AML-193 (cell line): Measurements from ENCODE around the gene ZNF792.
"Not testable (repeated sequence)": the region's sequence is repeated elsewhere in the genome, so short reads cannot be mapped to it uniquely, and the experiment has no call there.

Experiments used
- DNase-seq, 2 experiments: peaks; one replicate each; lab custom pipeline; 2025; lab: John Stamatoyannopoulos, UW

Gene ZNF792

DNA sequence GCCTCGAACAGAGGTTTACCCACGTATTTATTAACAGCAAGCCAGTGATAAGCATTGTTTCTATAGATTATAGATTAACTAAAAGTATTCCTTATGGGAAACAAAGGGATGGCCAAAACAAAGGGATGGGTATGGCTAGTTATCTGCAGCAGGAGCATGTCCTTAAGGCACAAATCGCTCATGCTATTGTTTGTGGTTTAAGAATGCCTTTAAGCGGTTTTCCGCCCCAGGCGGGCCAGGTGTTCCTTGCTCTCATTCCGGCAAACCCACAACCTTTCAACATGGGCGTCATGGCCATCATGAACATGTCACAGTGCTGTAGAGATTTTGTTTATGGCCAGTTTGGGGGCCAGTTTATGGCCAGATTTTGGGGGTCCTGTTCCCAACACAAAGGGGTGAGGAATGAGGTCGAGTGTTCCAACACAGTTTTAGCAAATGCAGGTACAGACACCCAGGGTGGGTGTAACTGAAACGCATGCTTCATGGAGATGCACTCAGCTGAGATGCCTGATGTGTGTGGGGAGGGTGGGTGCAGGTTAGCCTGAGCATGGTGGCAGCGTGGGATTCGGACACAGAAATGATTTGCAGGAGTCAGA, 6.3 kb upstream of the ZNF792 start:
- not testable (repeated sequence) for DNase-seq

DNA sequence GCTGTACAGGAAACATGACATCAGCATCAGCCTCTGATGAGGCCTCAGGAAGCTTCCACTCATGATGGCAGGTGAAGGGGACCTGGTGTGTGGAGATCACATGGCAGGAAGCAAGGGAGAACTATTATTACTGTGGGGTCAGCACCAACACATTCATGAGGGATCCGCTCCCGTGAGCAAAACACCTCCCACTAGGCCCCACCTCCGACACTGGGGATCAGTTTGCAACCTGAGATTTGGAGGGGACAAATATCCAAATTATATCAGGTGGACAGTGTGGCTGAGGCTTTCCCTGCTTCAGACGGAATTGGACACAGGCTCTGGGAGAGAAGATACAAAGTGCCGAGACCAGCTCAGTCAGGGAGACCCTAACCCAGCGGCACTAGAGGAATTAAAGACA, 5.7 kb upstream of the ZNF792 start:
- no peak for DNase-seq

DNA sequence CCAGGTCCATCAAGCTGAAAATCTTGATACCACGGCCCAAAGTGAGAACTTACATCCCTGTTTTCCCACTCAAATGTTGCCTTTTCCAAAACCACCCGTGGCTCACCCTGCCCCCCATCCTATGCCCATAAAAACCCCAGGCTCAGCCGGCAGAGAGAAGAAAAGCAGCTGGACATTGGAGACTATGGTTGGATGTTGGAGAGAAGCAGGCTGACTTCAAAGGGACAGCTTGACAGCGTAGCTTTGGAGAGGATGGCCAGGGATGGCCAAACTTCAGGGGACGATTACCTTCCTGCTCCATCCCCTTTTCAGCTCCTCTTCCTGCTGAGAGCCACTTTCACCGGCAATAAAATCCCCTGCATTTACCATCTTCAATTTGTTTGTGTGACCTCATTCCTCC, 3.5 kb upstream of the ZNF792 start:
- no peak for DNase-seq

DNA sequence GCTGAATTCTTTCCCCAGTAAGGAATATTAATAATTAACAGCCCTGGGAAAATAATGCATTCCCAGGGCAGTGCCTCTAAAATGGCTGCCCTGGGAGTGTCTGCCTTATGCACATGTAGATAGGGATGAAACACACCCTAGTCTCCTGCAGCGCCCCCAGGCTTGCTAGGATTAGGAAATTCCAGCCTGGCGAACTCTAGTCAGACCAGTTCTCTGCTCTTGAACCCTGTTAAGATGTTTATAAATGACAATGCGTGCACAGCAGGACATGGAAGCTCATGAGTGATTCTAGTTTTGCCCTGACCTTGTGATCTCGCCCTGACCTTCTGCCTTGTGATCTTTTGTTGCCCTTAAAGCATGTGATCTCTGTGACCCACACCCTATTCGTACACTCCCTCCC, 1.5 kb upstream of the ZNF792 start:
- not testable (repeated sequence) for DNase-seq

DNA sequence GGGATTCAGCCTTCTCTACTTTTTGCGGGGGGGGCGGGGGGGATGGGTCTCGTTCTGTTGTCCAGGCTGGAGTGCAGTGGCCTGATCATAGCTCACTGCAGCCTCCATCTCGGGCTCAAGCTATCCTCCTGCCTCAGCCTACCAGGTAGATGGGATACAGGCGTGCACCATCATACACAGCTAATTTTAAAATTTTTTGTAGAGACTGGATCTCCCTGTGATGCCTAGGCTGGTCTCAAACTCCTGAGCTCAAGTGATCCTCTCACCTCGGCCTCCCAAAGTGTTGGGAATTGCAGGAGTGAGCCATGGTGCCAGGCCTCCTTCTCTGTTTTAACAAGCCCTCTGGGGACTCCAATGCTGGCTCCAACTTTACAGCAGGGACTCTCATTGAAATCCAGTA, 569 bp upstream of the ZNF792 start:
- DNase-seq, result no peak

DNA sequence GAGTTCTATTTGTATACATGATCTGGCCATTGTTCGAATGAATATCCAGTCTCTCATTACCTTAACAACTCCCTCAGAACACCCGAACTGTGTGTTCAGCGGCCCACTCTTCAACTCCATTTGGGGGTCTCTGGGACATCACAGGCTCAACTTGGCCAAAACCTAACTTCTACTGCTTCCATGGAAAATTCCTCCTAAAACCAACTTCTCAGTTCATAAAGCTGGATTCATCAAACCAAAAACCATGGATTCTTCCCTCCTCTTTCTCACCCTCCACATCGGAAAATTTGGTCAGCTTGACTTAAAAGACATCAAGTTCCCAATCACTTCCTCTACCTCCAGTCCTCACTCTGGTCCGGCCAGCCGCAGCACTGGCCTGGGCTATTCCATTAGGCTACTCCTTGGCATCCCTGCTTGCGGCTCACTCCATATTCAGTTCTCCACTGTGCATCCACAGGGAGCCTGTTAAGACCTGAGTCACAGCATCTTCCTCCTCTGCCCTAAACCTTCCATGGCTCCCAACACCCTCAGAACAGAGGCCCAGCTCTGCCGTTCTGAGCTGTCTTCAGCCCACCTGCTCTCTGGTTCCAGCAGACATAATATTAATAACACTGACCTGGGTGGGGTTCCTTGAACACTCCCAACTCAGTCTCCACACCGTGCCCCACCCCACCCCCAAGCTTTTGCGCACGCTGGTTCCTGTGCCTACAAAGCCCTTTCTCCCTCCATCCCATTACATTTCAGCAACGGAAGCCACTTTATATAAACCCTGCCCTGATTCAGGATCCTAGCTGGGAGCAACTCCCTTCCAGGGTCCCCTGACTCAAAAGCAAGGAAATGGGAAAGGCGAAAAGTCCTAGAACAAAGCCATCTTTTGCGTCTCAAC, 1.1 kb downstream of the ZNF792 start:
- no peak for DNase-seq

DNA sequence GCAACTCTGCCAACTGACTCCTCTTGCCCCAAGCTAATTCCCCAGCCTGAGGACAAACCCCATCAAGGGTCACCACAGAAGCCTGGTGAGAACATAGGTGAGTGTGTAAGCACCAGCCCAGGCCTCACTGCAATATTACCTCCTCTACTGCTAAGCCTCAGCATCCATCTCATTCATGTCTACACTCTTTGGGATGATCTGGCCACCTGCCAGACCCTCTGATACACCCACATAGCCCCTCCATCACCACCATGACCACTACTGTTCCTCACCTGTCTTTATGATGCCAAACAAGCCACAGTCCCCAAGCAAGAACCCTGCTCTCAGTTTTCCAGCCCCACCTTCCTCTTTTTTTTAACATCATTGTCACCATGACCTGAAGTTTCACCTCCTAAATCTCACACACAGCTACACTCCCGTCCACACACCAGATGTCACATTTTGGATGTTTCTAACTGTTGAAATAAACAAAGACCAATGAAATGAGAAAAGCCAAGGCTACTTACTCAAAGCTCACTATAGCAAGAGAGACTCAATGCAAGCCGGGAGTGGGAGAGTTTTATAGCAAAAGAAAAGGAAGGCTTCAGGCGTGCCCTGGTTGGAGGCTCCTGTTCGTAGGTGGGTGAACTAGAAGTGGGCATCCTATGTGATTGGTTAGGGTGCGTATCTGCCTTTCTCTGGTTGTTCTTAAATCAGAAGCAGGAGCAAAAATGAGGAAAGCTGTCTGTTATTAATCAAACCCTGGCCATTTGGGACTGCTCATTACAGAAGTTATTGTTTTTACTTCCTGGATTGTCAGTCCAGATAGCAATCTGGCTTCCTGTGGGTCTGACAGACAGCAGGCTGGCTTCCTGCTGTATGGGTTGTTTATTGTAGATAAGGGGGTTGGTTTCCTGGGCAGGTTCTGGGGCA, 2.0 kb downstream of the ZNF792 start:
- DNase-seq, result peak; percentile 7 to 23

DNA sequence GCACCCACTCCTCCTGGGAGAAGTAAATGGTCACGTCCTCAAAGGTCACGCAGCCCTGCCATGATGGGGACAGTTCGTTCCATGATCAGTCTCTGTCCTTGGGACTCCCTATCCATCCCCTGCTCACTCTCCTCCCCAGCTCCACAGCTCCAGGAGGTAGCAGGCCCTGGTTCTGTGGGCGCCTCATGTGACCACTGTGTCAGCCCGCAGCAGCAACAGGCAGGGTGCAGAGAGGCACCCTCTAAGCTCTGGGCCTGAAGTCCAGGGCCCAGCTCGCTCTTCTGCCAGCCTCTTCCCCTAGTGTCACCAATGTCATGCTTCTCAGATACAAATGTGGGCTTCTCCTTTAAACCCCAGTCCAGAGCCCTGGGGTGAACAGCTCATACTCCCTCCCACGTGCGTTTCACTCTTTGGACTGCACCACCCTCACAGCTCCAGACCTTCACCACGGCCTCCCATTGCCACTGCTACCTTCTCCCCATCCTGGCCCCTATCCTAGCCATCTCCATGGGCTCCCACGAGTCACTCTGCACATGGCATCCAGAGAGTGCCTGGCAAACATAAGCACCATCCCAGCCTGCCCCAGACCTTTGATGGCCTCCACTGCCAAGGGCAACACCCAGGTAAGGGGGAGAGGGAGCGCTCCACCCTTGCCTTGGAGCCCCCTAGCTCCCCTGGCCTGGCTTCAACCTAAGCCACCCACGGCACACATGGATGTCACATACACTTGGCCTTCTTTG, 2.9 kb downstream of the ZNF792 start:
- DNase-seq, result no peak

DNA sequence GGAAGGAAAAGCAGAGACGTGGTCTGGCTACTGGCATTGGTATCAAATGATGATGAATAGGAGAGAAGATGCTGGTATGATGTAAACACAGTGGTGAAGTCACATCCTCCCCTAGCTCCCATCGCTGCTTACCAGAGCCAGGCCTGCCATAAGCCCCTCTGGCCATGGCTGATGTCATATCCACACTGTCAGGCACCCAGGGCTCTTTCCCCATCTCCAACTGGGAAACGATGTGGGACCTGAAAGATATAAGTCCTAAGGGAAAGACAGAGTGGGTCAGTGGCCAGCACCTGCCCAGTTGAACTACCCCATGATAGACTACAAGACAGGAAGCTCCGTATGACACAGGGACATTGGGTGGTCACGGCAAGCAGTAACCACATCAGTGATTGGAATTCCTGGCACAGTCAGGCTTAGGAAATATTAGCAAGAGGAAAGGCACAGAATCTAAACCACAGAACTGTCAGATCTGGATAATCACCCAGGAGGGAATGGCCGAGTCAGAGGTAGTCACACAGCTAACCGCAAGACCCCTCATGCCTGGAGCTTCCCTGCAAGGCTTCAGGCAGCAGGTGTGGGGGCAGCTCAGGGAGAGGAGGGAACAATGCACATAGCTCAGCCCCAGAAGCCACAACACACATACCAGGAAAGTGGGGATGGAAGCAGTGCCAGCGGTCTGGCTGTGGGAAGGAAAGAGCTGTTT, 3.8 kb downstream of the ZNF792 start:
- no peak for DNase-seq

DNA sequence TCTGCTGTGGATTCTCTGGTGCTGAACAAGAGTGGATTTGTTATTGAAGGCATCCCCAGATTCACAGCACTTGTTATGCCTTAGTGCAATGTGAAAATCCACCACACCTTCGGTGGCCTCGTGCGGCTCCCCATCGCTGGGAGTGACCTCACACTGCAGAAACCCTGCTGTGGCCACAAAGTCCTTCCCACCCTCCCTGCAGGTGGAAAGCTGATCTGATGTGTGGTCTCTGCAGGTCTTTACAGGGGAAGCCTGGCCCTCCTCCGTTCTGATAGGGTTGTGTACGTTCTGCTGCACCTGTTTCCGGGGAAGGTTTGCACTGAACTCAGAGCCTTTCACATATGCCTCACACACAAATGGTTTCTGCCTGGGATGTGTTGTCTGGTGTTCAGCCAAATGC, 5.0 kb downstream of the ZNF792 start:
- no peak for DNase-seq

DNA sequence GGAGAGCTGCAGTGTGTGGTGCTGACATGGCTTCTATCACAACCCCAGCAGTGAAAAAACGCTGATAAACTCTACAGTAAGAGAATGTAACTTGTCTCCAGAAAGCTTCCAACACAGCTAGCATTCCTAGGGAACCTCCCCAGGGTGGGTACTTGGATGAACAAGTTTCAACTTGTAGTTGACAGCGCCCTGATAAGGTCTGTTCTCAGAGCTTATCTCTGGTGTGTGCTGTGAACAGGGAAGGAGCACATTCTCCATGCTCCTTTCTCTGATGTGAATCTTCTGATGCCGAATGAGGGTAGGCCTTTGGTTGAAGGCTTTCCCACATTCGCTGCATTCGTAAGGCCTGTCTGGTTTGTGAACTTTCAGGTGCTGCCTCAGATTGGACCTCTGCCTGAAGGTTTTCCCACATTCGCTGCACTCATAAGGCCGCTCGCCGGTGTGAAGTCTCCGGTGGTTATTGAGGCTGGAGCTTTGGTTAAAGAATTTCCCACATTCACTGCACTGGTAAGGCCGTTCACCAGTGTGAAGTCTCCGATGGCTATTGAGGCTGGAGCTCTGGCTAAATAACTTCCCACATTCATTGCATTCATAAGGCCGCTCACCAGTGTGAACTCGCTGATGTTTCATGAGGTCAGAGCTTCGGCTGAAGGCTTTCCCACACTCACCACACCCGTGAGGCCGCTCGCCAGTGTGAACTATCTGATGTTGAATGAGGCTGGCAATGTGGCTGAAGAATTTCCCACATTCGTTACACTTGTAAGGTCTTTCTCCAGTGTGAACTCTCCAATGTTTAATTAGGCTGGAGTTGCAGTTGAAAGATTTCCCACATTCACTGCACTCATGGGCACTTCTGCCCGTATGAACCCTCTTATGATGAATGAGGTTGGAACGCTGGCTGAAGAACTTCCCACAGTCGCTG, 5.9 kb downstream of the ZNF792 start:
- DNase-seq, result no peak

DNA sequence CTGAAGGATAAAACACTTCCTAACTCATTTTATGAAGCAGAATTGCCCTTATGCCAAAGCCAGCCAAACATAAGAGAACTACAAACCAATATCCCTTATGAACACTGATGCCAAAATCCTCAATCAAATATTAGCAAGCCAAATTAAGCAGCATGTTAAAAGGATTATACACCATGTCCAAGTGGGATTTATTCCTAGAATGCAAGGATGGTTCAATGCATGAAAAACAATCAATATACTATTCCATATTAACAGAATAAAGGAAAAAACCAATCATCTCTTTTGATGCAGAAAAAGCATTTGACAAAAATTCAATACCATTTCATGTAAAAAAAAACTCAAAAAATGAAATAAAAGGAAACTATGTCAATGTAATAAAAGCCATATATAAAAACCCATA, 10.9 kb downstream of the ZNF792 start:
- DNase-seq, result no peak

DNA sequence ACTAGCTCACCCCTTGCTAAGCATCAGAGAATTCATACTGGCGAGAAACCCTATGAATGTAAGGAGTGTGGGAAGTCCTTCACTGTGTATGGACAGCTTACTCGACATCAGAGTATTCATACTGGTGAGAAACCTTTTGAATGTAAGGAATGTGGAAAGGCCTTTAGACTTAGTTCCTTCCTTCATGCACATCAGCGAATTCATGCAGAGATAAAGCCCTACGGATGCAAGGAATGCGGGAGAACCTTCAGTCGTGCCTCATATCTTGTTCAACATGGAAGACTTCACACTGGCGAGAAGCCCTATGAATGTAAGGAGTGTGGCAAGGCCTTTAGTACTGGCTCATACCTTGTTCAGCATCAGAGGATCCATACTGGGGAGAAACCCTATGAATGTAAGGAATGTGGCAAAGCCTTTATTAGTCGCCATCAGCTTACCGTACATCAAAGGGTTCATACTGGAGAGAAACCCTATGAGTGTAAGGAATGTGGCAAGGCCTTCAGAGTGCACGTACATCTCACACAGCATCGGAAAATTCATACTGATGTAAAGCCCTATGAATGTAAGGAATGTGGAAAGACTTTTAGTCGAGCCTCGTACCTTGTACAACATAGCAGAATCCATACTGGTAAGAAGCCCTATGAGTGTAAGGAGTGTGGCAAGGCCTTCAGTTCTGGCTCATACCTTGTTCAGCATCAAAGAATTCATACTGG, 20.0 kb downstream of the ZNF792 start:
- DNase-seq, result no peak

DNA sequence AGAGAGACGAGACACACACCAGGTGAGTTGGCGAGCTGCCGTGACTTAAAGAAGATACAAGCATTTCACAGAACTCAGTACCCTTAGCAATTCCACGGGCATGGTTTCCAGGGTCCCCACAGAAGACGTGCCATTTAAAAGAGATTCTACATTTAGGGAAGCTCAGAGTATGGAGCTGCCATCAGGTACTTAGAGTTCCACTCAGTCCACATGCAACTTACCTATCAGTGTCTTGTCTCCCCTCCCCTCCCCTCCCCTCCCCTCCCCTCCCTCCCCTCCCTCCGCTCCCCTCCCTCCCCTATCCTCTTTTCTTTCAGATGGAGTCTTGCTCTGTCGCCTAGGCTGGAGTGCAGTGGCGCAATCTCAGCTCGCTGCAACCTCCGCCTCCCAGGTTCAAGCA, 25.1 kb downstream of the ZNF792 start:
- DNase-seq, result no peak

DNA sequence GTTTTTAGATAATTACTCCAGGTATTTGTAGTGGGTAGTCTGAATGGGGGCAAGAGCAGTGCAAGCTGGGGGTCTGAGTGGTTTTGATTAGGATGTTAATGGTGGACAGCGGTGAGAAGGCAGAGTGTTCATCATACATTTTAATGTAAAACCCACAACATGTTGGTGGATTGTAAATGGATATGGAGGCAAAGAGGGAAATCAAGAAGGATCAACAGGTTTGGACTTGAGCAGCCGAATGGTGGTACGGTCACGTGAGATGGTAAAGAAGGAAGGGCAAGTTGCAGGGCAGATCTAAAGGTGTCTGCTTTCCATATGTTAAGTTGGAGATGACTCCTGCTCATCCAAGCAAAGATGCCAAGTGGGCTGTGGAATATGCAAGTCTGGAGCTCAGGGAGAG, 27.8 kb downstream of the ZNF792 start:
- DNase-seq, result no peak

DNA sequence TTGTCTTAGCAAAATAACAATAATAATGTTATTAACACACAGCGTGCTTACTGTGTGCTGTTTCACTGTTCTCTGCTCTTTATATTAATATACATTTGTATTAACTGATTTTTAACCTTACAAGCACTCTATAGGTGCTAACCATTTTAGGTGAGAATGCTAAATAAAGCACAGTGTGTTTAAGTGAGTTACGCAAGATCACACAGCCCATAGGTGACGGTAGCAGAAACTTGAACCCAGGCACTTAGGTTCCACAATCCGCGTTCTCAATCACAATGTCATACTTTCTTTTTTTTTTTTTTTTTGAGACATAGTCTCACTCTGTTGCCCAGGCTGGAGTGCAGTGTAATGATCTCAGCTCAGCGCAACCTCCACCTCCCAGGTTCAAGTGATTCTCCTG, 31.5 kb downstream of the ZNF792 start:
- no peak for DNase-seq

DNA sequence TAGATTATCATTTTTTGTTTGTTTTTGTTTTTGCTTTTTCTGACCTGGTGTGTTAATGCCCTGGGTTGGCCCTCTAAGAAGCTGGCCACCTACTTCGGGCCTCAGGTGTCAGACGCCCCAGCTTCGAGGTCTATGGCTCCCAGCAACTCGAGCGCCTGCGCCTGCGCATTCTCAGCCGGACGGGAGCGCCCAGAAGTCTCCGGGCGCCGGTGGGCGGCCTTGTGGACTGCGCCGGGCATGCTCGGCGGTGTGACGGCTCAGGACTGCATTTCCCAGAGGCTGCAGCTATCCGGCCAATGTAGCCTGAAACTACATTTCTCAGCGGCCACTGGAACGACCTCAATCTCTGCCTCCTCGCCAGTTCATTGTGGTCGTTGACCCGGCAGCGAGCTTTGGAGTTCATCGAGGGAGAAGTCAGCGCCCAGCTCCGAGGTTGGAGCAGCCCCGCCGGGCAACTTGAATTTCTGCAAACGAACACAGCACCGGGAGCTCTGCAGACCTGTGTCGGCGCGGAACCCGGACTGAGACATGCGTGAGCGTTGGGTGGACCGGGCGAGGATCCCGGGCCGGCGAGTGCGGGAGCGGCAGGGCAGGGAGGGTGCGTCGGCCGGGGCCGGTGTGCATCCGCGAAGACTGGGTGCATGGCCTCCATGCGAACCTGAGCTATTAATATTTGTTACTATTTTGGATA, 37.2 kb downstream of the ZNF792 start, which contains the start of gene ZNF30:
Gene ZNF30, plus strand, starts transcription at position 219 of the 691 bp plus-strand sequence. CDS start 3,045 bp downstream, outside the sequence.
- peak; percentile 73 to 83 for DNase-seq

DNA sequence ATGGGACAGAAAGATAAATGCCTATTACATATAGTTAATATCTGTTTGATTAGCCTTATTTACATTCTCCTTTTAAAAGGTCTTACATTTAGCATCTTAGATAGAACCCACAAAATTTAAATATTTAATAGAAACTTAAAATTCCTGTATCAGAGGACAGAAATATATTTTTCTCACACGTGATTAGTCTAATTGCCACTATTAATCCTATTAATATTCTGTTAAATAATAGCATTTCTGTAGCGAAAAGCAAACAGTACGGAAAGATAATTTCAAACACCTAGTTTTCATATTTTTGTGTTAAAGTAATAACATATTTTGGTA, 37.7 kb downstream of the ZNF792 start:
- DNase-seq, result no peak

DNA sequence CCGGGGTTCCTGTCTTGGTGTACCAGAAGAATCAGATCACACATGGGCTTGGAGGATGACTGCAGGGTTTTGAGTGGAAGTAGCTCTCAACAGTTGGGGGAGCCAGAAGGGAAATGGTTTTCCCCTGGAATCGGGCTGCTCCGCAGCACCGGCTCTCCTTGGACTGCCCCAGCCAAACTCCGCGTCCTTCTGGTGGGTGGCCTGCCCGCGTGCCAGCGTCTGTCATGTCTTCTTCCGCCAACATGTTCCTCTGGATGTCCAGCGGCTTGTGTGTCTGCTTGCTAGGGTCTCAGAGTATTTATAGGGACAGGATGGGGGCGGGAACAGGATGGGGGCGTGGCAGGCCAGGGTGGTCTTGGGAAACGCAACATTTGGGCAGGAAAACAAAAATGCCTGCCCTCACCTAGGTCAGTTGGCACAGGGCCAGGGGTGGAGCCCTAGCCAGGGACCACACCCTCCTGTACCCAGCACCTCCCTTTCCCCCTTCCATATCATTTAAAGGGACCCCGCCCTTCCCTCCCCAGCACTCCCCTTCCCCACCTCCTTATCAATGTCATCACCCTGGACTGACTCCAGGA, 38.7 kb downstream of the ZNF792 start:
- DNase-seq, result no peak
